Stimulated activated CD8-positive, alpha-beta memory T cell treated with anti-CD3 and anti-CD28 coated beads, Interleukin-2, amount 100 ng/mL, for 1 hour (primary cell): ENCODE results near the gene CEP170.
"Not testable (repeated sequence)": the region's sequence is repeated elsewhere in the genome, so short reads cannot be mapped to it uniquely, and the experiment has no call there.

ENCODE experiments used
- DNase-seq, 2 donors: peaks; one replicate each; pipeline ENCODE4 v3.0.0-alpha.2; 2020; ENCODE audit warnings: low read depth in 2 of 2

CEP170 gene

DNA sequence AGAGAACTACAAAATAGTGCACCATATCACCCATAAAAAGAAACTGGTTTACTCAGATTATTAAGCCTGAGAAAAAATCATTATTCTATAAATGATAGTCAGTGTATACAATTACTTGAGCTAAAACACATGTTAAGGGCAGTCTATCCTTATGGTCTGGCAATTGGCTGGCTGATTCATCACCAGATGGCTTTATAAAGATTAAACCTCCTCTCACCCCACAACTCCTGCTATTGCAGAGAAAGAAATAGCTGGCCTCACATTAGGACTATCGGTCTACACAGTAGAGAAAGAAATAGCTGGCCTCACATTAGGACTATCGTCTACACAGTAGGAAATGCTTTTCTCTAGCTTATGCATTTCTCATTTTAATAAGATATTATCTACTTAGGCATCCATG is 21.2 kb downstream of the CEP170 start:
- no peak for DNase-seq

DNA sequence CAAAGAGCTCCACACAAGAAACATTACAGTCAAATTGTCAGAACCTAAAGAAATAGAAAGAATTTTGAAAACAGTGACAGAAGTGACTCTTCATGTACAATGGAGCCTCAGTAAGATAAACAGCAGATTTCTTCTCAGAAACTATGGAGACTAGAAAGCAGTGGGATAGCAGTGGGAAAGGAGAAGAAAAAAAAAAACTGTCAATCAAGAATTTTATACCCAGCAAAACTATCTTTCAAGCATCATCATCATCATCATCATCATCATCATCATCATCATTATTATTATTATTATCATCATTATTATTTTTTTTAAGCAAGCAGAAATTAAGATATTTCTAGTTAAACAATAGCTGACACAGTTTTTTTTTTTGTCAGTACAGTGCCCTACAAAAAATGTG is 24.2 kb downstream of the CEP170 start:
- no peak for DNase-seq

DNA sequence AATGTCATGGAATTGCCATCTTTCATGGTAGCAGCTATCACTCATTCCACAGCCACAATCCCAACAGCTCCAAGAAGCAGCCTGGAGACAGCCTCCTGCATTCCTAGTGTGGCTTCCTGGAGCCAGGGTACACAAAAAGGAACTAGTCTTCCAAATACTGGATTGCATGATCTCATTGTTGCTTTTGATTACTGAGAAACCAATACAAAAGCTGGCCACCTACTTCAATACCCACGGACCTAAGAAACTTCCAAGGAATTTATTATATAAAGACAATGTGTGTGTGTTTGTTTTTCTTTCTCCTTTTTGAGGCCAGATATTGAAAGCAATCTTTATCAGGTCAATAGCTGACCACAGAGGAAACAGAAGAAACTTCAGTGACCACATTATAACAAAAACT is 25.6 kb downstream of the CEP170 start:
- DNase-seq = no peak

DNA sequence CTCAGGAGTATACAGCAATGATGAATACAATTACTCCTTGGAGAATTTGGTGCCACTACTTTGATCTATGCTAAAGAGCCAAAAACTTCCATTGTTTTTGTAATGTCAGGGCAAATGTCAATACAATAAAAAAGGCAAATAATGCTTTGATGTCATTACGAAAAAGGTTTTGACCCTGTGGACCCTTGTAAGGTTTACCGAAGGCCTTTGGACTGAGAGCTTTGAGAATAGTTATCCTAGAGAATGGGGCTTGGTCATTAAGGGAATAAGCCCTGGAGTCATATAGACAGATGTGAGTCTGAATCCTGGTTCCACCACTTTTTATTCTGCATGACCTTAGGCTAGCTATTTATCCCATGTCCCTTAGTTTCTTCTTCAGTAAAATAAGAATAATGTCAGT is 27.5 kb downstream of the CEP170 start:
- DNase-seq = no peak

DNA sequence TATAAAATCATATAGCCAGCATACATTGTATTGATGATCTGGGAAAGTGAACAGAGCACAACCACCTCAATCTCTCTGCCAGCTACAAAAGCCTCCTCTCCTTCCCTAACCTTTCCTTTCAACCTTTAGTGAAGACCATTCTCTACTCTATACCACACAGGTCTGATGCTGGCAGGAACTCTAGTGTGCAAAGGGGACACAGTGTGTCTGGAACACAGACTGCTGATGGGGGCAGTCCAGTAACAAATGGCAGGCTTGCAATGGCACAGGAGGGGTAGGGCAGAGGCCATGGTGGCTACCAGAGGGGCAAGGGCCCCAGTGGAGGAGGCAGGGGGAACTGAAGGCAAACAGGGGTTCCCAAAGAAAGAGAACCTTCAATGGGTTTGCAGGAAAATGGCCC is 37.0 kb downstream of the CEP170 start:
- DNase-seq = no peak

DNA sequence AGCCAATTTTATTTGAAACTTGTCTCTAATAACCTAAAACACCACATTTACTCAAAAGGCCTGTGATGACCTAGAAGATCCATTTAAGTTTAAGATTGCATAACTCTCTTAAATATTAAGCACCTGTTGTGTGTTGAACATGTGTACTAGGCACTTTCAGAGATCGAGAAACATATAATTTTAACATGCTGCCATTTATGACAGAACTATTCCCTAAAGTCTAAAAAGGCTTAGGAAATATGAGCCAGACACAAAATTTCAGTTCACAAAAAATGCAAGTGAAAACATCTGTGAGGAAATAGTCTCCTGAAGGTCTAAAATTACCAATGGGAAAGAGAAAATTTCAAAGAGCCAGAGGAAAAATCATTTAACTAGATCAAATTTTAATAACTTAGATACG is 37.7 kb downstream of the CEP170 start:
- no peak for DNase-seq

DNA sequence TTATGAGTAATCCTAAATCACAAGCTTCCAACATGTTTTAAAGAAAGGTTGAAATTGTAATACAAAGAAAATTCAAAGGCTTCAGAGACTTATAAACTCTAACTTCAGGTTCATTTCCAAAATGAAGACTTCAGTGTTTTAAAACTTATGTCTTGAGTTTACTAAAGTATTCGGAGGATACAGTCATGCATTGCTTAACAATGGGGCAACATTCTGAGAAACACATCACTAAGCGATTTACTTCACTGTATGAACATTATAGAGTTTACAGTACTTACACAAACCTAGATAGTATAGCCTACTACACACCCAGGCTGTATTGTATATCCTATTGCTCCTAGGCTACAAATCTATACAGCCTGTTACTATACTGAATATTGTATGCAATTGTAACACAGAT is 38.3 kb downstream of the CEP170 start:
- DNase-seq = no peak

DNA sequence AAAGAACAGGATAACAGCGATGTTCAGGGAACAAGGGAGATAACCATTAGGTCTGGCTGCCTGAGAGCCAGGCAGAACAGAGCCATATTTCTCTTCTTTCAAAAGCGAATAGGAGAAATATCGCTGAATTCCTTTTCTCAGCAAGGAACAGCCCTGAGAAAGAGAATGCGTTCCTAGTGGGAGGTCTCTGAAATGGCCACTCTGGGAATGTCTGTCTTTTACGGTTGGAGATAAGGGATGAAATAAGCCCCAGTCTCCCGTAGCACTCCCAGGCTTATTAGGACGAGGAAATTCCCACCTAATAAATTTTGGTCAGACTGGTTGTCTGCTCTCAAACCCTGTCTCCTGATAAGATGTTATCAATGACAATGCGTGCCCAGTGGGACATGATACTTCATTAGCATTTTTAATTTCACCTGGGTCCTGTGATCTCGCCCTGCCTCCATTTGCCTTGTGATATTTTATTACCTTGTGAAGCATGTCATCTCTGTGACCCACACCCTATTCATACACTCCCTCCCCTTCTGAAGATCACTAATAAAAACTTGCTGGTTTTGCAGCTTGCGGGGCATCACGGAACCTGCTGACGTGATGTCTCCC is 39.7 kb downstream of the CEP170 start:
- DNase-seq = not testable (repeated sequence)

DNA sequence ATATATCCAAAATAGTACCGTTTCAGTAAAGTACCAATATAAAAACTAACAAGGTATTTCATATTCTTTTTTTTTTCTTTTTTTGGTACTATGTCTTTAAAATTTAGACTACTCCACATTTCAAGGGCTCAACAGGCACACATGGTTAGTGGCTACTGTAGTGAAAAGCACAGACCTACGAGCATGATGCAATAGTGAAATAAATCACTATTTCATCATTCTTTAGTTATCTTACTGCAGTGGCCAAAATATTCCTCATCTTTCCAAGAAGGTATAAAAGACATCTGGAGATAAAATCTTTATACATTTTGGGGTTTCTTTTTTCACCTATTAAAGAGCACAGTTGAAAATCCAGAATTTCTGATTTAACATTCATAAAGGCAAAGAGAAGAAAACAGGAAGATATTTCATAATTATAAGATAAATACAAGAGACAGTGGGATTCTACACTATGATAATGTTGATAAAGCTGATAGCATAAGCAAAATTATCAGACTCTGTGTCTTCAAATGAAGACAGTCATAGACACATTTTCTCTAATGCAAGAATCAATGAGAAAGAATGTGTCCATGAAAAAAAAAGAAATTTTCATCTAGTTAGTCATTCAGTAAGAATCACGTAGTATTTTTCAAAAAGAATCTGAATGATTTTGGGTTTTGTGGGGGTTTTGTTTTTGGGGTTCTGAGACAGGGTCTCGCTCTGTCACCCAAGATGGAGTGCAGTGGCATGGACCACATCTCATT is 41.9 kb downstream of the CEP170 start:
- DNase-seq = no peak

DNA sequence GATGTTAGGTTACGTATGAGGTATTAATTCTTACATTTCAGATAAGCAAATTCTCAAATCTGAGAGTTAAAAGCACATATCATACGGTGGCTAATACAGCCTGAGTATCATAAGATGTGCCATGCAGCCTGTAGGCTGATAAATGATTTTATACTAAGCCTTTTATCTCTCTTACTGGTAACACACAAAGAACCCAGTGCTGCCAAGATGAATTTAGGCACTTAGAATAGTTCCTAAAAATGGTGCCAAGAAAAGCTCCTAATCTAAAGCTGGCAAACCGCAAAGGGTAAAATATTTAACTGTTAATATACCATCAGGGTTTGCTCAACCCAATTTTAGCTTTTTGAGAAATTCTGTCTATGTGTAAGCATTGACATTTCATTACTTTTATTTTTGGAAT is 43.1 kb downstream of the CEP170 start:
- DNase-seq = not testable (repeated sequence)

DNA sequence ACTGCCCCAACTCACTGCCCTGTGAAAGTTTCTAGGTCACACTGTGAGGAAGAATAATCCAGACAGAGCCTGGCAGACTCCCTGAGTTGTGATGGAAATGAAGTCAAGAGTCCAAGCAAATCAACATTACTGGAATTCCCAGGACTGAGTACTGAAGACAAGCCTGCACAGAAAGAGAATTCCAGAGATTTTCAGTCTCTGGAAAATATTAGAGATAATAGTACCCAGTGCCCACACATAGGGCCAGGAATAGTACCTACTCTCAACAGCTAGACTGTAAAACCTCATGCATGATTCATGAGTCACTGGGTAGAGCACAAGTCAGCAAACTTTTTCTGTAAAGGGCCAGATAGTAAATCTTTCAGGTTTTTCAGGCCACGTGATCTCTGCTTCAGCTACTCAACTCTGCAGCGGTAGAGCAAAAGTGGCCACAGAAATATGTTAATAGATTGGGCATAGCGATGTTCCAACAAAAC is 50.0 kb downstream of the CEP170 start:
- not testable (repeated sequence) for DNase-seq

DNA sequence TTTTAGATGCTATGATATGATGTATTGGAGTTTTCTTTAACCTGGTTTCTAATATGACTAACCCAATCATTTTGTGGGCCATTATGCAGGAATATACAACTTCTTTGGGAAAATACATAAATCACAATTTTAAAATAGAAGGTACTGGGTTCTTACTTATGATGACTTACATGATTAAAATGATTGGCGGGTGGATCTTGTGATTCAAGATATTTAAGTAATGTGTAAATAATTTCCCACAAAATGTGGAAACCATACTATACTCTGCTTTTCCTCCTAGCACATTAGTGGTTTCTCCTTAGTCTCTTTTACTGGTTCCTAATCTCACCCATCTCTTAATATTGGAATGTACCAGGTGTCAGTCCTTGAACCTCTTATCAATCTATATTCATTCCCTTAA is 50.7 kb downstream of the CEP170 start:
- not testable (repeated sequence) for DNase-seq

DNA sequence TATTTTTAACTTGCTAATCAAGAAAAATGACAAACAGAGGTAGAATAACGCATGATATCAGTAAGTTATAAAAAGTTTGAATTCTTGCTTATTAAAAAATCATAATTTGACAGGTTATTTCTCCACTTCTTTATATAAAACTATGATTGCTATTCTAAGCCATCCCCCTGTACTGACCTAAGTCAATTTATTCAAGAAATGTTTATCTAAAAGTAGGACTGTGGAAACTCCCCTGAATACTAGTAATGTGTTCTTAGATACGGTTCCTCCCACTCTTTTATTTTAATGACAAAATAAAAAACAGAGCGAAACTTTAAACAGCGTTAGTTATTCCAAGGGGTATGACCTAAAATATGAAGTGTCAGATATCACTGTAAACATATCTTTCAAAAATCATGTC is 51.9 kb downstream of the CEP170 start:
- DNase-seq = not testable (repeated sequence)

DNA sequence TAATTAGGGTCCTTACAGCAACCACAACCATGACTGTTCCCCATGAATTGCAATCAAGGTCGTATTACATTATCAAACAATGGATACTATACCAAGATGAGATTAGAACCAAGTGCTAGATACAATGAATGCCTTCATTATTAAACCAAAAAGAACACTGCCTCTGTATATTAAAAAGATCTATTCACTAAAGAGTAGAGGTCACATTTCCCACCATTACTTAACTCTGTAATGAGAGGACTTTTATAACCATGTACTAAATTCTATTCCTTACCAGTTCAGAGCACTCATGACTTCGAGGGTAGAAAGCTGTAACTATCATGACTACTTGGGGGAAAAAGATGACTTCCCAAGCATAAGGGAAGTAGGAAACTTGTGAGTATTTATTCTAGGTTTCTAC is 53.8 kb downstream of the CEP170 start:
- DNase-seq = not testable (repeated sequence)

DNA sequence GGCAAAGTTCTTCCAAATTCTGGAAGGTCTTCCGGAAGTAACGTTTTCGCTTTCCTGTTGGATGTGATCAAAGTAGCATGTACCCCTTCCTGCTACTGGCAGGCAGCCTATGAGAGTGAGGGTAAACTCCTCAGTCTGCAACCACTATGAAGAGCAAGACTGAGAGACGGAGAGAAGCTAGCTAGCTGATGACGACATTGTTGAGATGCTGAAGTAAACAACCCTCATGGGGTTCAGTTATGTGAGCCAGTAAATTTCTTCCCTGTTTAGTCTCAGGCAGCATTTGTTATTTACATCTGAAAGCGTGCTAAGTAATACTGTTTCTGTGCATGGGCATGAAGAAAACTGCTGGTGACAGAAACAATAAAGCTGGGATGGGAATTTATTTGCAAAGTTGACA is 57.6 kb downstream of the CEP170 start:
- DNase-seq = not testable (repeated sequence)

DNA sequence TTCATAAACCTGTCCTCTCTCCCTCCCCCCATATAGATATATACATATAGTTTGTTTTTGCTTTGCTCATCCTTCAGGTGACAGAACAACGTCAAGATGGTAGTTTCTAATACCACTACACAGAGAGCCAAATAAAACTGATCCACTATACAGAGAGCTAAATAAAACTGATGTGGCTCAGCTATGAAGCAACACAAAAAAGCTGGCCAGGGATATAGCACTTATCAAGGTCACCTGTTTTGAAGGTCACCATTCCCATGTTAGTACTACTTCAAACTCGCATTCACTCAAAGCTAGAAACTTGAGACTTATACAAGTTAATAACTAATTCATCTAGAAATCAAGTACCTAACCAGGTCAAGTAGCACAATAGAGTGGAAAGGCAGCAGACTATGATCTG is 61.8 kb downstream of the CEP170 start:
- DNase-seq = not testable (repeated sequence)

DNA sequence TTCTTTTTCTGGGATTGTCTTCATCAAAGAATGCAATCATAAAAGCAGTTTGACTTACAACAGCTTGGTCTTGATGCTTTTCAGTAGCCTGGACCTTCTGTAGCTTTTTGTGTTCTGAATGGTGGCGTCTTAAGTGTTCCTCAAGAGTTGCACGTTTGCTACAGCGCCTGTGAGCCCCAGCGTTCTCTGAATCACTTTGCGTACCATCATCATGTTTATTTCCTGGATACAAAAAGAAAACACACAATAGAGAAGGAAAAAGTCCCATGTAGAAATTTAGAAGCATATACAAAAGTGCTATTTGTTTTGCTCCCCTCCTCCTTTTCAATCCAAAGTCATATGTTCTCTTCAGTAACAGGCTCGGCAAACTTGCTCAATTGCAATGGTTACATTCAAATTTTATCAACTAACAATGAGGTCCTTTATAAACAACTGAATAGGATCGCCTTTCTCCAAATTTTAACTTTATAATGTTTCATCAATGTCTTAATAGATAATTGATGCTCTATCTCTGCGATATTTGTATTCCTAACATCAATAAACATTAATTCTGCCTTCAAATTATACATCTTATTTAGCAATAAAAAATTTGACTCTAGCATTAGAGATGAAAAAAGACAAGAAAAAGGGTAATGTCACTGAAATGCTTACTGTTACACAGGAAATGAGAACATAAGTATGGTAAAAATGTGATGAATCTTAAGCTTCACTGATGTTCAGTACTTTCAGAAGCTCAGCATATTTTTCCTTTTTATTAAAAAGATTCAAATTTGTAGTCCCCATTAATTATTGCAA is 68.7 kb downstream of the CEP170 start:
- not testable (repeated sequence) for DNase-seq

DNA sequence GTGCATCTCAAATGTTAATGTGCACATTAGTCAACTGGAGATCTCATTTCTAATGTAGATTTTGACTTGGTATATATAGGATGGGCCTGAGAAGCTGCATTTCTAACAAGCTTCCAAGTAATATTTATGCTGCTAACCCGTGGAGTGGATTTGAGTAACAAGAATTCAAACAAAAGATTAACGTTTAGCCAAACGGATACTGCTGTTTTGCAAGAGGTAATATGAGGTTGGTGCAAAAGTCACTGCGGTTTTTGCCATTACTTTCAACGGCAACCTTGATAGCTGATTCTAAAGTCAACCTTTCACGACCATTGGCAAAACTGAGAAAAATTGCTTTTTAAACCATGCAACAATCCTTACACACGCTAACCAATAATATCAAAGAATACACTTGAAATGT is 70.3 kb downstream of the CEP170 start:
- not testable (repeated sequence) for DNase-seq

DNA sequence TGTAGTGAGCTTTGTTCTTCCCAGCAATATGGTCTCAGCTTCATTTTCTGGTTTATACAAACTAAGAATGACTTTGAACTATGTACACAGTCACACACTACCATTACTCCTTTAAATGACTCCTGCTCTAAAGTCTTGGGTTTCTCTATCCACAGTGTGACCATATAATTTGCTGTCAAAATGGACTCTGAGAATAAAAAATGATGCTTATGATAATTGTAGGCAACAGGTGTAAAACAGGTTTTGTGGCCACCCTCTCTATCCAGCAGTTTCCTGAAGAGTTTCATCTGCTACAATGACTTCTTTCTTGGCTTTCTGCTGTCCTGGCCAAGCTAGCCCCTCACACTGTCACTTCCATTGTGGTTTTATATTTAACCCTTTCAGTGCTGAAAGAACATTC is 71.4 kb downstream of the CEP170 start:
- not testable (repeated sequence) for DNase-seq

DNA sequence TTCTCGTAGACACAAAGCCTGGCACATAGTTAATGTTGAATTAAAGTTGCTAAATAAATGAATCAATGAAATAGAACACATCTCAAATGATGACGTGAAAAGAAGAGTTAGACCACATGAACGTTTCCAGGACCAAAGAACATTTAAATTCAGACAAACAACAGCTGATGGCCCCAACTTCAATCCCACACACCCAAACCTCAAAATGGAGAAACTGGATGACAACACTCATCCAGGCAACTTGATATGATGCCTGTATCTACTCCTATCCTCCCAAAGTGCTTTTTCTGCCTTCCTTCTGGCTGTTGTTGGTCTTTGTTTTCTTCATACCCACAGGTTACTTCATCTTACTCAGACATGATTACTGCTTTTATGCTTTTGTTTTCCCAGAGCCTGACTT is 71.9 kb downstream of the CEP170 start:
- DNase-seq = not testable (repeated sequence)

DNA sequence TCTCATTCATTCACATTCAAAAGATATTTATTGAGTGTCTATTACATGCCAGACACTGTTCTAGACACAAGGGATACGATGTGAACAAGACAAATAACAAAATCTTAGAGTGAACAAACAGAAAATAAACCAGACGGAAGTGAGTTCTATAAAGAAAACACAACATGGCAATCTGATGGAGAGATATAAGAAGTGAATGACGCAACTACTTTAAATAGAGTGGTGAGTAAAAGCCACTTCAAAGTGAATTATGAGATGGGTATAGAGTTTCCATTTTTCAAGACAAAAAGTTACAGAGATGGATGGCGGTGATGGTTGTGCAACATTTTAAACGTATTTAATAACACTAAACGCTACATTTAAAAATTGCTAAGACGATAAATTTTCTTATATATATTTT is 75.4 kb downstream of the CEP170 start:
- DNase-seq = no peak

DNA sequence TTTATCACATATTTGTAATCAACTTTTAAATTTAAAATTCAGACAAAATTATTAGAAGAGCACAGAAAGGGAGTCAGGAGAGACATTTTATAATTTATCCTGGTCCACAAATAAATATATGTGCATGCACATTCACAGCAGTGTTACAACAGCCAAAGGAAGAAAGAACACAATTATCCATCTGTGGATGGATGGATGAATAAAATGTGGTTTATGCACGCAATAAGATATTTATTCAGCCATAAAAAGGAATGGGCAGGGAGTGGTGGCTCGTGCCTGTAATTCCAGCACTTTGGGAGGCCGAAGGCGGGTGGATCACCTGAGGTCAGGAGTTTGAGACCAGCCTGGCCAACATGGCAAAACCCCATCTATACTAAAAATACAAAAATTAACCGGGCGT is 77.3 kb downstream of the CEP170 start:
- DNase-seq = not testable (repeated sequence)
